HG03342 (cell line): Measurements from ENCODE around the gene SUPT3H.
"Not testable (repeated sequence)": the region's sequence is repeated elsewhere in the genome, so short reads cannot be mapped to it uniquely, and the experiment has no call there.

ENCODE experiments used
- ATAC-seq: cut with Tn5 transposase; IDR thresholded peaks from one replicate; pipeline ENCODE4 v1.9.1; 2021; ENCODE audit warnings: mild to moderate bottlenecking, moderate library complexity; ENCODE audit not compliant: unreplicated experiment

Gene SUPT3H

GRCh38 chr6:45074439-45074838 is 303.3 kb downstream of the SUPT3H start:
- no peak for ATAC-seq

- ATAC-seq: no peak
Measured at GRCh38 chr6:45073771-45074170, 304.0 kb downstream of the SUPT3H start.

GRCh38 chr6:45072673-45073072 is 305.1 kb downstream of the SUPT3H start:
- ATAC-seq: no peak

GRCh38 chr6:45072016-45072415 is 305.7 kb downstream of the SUPT3H start:
- ATAC-seq: no peak

DNA sequence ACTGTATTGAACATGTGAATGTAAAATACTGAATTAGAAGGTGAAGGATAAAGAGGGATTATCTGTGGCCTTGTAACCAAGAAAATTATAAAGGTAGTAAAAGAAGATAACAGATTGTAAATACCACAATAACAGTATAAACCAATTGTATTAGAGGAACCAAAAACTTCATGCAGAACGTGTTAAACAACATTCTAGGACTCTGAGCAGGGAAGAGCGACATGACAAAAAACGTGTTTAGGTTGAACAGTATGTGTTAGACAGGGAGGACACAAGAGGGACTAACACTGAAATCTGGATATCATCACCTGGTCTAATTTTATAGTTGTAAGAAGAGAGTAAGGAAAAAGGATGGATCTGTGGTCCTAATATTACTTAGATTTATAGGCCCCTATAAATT is 308.6 kb downstream of the SUPT3H start:
- no peak for ATAC-seq

DNA sequence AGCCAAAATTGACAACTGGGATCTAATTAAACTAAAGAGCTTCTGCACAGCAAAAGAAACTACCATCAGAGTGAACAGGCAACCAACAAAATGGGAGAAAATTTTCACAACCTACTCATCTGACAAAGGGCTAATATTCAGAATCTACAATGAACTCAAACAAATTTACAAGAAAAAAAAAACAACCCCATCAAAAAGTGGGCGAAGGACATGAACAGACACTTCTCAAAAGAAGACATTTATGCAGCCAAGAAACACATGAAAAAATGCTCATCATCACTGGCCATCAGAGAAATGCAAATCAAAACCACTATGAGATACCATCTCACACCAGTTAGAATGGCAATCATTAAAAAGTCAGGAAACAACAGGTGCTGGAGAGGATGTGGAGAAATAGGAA is 310.3 kb downstream of the SUPT3H start:
- ATAC-seq: not testable (repeated sequence)

GRCh38 chr6:45062659-45063058 is 315.1 kb downstream of the SUPT3H start:
- not testable (repeated sequence) for ATAC-seq

DNA sequence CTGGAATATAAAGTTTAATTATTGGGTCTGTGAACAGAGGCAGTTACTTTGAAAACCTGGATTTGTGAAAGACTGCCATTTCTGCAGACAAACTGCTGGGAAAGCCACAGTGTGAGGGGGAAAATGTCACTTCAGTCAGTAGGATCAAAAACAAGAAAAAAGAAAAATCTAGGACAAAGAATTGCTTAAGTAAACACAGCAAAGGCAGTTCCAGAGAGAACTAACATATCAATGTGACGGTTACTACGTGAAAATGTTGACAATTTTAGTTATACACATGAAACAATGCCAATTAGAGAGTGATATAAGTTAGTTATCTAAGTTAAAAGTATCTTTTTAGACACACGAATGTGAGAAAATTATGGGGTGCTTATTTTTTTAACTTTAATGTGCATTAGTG is 320.0 kb downstream of the SUPT3H start:
- ATAC-seq: no peak

DNA sequence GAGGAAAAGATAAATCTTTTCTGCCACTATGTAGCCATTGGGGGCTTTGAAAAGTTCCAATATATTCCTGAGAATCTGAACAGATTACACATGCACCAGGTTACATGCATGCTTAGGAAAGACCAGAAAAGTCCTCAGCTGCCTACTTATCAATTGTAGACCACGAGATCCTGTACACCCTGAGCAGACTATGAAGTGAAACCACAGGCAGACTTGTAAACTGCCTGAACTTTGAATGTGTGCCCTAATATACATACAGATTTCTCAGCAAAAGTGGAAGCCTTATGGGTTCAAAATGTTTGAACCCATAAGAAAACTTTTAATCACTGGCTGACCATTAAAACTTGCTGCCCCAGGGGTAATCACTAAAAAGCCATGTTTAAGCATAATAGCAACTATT is 323.1 kb downstream of the SUPT3H start:
- no peak for ATAC-seq

DNA sequence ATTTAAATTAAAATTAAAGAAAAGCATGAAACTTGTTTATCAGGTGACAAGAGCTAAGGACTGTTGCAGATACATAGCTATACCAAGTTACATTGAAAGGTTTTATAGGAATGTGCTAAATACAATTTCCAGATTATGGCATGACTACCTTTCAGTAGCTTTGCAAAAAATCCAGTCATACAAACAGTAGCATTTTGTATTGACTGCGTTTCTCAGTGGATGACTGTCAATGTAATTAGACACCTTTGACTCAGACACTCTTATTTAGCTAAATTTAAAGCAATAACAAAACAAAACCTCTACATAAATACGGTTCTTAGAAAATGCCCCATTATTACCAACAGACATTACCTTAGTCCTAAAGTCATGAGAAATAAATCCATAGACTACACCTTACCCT is 325.4 kb downstream of the SUPT3H start:
- ATAC-seq: no peak

DNA sequence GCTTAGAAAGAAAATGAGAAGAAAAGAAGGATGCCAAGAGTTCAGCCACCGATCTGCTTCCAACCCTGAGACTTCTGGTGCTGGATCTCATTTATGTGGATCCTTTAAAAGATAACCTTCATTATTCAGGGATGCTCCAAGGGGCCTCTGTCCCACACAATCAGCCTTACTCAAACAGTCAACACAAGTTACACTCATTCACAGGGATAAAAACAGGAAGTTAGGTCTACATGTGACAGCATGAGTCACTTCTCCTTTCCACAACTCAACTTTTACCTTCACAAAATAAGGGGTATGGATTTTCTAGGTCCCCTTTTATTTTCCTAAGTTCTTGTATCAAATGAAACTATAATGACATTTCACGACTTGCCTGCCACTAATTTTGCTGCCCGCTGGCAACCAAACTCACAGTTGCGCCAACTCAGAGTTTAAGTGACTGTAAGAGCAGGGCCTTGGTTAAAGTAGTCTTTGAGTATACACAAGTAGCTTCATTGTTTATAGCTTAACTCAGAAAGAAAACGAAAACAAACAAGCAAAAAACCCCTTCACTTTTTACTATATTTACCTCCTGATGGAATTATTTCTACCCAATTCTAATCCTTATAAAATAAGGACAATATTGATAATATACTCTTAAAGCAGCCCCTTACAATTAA is 328.4 kb downstream of the SUPT3H start:
- no peak for ATAC-seq

GRCh38 chr6:45047573-45047972 is 330.2 kb downstream of the SUPT3H start:
- no peak for ATAC-seq

- ATAC-seq: no peak
Measured at GRCh38 chr6:45045253-45045601, 332.5 kb downstream of the SUPT3H start.

DNA sequence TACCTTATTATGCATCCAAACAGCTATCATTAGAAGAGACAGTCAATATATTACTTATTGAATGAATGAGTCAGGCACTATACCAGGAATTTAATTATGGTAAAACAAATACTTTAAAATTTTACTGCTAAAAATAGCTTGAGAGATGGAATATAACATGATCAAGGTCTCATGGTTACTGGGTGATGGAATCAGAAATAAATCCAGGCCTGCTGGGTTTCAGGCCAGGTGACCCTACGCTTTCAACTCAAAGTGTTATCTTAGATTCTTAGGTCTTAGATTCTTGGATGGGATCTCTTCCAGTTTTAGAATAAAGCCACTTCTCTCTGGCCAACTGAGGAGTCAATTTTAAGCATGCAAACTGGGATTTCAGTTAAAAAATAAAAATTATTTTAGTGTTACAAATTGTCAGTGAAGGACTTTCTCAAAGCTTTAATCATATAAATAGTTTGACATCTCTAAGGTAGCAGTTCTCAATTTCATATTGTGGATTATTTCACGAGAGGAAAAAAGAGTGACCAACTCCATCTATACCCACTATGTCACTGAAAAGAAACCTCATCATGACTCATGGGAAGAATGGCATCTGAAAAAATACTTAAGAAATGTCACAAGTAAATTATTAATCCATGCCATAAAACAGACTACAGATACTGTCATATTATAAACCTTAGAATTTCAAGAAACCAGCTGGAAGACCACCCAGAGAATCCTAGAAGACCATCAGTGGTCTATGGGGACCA is 333.1 kb downstream of the SUPT3H start:
- ATAC-seq: no peak

GRCh38 chr6:45044086-45044485 is 333.6 kb downstream of the SUPT3H start:
- no peak for ATAC-seq

- ATAC-seq: not testable (repeated sequence)
Measured at GRCh38 chr6:45042673-45043072, 335.1 kb downstream of the SUPT3H start.

DNA sequence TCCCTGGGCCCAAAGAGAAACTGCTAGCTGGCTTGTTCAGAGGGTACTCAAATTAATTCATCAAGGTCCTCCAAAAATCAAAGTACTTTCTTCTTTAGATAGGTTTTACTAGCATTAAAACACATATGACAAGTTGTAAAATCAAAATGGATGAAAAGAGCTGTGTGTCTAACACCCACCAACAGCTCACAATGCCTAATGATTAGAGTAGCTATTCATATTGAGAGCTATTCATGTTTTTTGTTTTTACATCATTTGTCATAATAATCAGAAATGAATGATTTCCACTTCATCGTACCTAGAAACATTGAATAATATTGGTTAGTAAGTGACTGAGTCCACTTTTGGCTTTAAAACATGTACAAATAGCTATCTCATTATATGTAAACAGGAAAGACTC is 339.5 kb downstream of the SUPT3H start:
- no peak for ATAC-seq

DNA sequence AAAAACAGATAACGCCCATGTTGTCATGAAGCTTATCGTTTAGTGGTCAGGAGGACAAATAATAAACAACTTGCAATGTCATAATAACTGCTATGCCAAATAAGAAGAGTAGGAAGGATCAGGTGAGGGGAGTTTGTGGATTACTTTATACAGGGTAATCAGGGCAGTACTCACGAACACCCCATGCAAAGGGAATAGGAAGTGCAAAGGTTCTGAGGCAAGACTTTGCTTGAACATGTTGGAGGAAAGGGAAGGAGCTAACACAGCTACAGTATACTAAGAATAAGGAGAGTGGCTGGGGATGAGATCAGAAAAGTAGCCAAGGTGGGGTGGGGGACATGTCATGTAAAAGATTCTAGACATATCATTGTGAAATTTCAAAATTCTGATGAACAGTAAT is 341.6 kb downstream of the SUPT3H start:
- no peak for ATAC-seq

DNA sequence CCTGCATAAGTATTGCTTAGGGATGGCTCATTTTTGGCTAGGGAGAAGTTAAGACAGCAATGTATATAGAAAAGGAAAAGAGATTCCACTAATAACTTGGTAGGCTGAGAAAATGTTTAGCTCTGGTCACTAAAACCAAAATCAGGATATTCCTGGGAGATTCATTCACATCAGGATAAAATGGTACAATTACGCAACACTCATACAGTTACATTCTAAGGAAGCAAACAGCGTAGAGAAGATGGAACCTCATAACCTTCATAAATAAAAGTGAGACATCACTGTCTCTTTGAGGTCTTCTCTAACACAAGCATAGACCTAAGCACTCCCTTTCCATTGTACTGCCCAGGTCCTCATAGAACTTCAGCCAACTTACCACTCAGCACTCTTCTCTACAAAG is 345.3 kb downstream of the SUPT3H start:
- no peak for ATAC-seq

- no peak for ATAC-seq
Measured at GRCh38 chr6:45031601-45032000, 346.1 kb downstream of the SUPT3H start.

- no peak for ATAC-seq
Measured at GRCh38 chr6:45027126-45027525, 350.6 kb downstream of the SUPT3H start.

- ATAC-seq: no peak
Measured at GRCh38 chr6:45026003-45026516, 351.7 kb downstream of the SUPT3H start.

GRCh38 chr6:45024610-45025009 is 353.1 kb downstream of the SUPT3H start:
- no peak for ATAC-seq
